HCT116 (cell line): ENCODE results near the gene AFAP1. TPM values are rescaled to one million over a fixed set of nuclear protein-coding genes. Genes with fewer than 3 reads are reported as not detected.

Experiments
- ATAC-seq: fragments of 200-7000 bp; cut with Tn5 transposase; 2 replicates; pipeline ENCODE4 v1.9.1; 2020; ENCODE audit warnings: mild to moderate bottlenecking, moderate library complexity
- BruUV-seq: library from RNA; stranded (reverse); fragments of 400-500 nt; replicated peaks from 2 replicates; lab custom pipeline; 2021; lab: Mats Ljungman, UMichigan
- CTCF ChIA-PET: fragments of 300-600 bp; sonication (Branson Sonifier 250); formaldehyde crosslinking; loops from one replicate; lab custom pipeline; 2021; ENCODE audit warnings: antibody characterized with exemption; lab: Charles Lee
- POLR2A ChIA-PET: fragments of 300-600, 350-600 bp; sonication (Branson Sonifier 250); formaldehyde crosslinking; loops from one replicate; lab custom pipeline; 2021; ENCODE audit warnings: antibody characterized with exemption; lab: Charles Lee
- RAD21 ChIA-PET, 2 experiments: fragments of 300-600 bp; sonication (Branson Sonifier 250); formaldehyde crosslinking; loops; one replicate each; lab custom pipeline; 2023; ENCODE audit warnings: low total read pairs in 2 of 2; ENCODE audit not compliant: uncharacterized antibody in 2 of 2, unreplicated experiment in 2 of 2, low non-redundant PET in 1 of 2; lab: Charles Lee
- DNase-seq: peaks from one replicate; pipeline ENCODE4 v3.0.0-alpha.2; 2010; ENCODE audit warnings: low read depth, low spot score
- H2AFZ ChIP-seq: fragments of 200-600 bp; shearing (Covaris generic), sonication (generic); 2 replicates; pipeline ENCODE4 v1.6.1; 2017; ENCODE audit warnings: low read depth, mixed run types, mixed read lengths, antibody characterized with exemption, low read length; ENCODE audit not compliant: poor library complexity, severe bottlenecking
- H3K27ac ChIP-seq: 2 replicates; pipeline ENCODE4 v1.5.1; 2012; ENCODE audit warnings: low read depth, low read length
- H3K27me3 ChIP-seq: fragments of 200-600 bp; sonication (generic); 2 replicates; pipeline ENCODE4 v1.6.1; 2016; ENCODE audit warnings: mixed run types, low read length, mixed read lengths; ENCODE audit not compliant: insufficient read depth
- H3K36me3 ChIP-seq, 2 experiments: fragments of 200-500 bp in 1 of 2; fragments of 200-600 bp in 1 of 2; sonication (Bioruptor generic) in 1 of 2; sonication (generic) in 1 of 2; 2 replicates each; pipeline versions ENCODE4 v1.5.1 to v1.6.1; 2014 to 2016; ENCODE audit warnings: low read length in 2 of 2, inconsistent platforms in 1 of 2, mixed read lengths in 1 of 2, mixed run types in 1 of 2; ENCODE audit not compliant: insufficient read depth in 2 of 2, control insufficient read depth in 1 of 2
- H3K4me1 ChIP-seq, 2 experiments: fragments of 200-600 bp in 1 of 2; sonication (generic) in 1 of 2; 2 replicates each; pipeline versions ENCODE4 v1.5.1 to v1.6.1; 2012 to 2017; ENCODE audit warnings: low read length in 2 of 2, inconsistent platforms in 1 of 2, mild to moderate bottlenecking in 1 of 2, mixed read lengths in 1 of 2, mixed run types in 1 of 2, moderate library complexity in 1 of 2; ENCODE audit not compliant: insufficient read depth in 2 of 2, control insufficient read depth in 1 of 2
- H3K4me2 ChIP-seq: fragments of 200-600 bp; sonication (generic); 2 replicates; pipeline ENCODE4 v1.6.1; 2017; ENCODE audit warnings: mixed run types, low read length, mixed read lengths
- H3K4me3 ChIP-seq, 2 experiments: fragments of 200-600 bp in 1 of 2; sonication (generic) in 1 of 2; replicated peaks in 1 of 2; 2 replicates each; pipeline ENCODE4 v1.5.1; 2011 to 2016; ENCODE audit warnings: low read length in 2 of 2, control low read depth in 1 of 2, low read depth in 1 of 2, mild to moderate bottlenecking in 1 of 2, mixed read lengths in 1 of 2, mixed run types in 1 of 2
- H3K79me2 ChIP-seq: fragments of 200-600 bp; sonication (generic); 2 replicates; pipeline ENCODE4 v1.6.1; 2017; ENCODE audit warnings: mild to moderate bottlenecking, mixed run types, low read length, moderate library complexity, mixed read lengths; ENCODE audit not compliant: insufficient read depth
- H3K9ac ChIP-seq: fragments of 200-600 bp; sonication (generic); 2 replicates; pipeline ENCODE4 v1.6.1; 2016; ENCODE audit warnings: low read length, mixed read lengths
- H3K9me2 ChIP-seq: fragments of 200-600 bp; sonication (generic), shearing (Covaris generic); 2 replicates; pipeline ENCODE4 v1.6.1; 2017; ENCODE audit warnings: mixed run types, mild to moderate bottlenecking, moderate library complexity; ENCODE audit not compliant: insufficient read depth
- H3K9me3 ChIP-seq, 2 experiments: fragments of 200-500 bp in 1 of 2; fragments of 200-600 bp in 1 of 2; sonication (Bioruptor generic) in 1 of 2; sonication (generic) in 1 of 2; 2 replicates each; pipeline ENCODE4 v1.6.1; 2014 to 2017; ENCODE audit warnings: low read length in 2 of 2, mixed read lengths in 2 of 2, inconsistent platforms in 1 of 2, low read depth in 1 of 2, mild to moderate bottlenecking in 1 of 2, mixed run types in 1 of 2, moderate library complexity in 1 of 2; ENCODE audit not compliant: control insufficient read depth in 1 of 2, insufficient read depth in 1 of 2
- H4K20me1 ChIP-seq: fragments of 200-600 bp; sonication (generic), shearing (Covaris generic); 2 replicates; pipeline ENCODE4 v1.6.1; 2017; ENCODE audit warnings: mixed run types, mild to moderate bottlenecking, moderate library complexity; ENCODE audit not compliant: insufficient read depth
- ATF3 ChIP-seq: IDR thresholded peaks from 2 replicates; pipeline ENCODE4 v1.6.1; 2012
- EGR1 ChIP-seq: IDR thresholded peaks from 2 replicates; pipeline ENCODE4 v1.6.1; 2012; ENCODE audit warnings: low read depth
- ELF1 ChIP-seq: IDR thresholded peaks from 2 replicates; pipeline ENCODE4 v1.6.1; 2012; ENCODE audit warnings: low read depth, borderline replicate concordance
- EZH2 ChIP-seq: fragments of 200-600 bp; sonication (generic); IDR thresholded peaks from 2 replicates; pipeline ENCODE4 v1.6.1; 2017; ENCODE audit warnings: antibody characterized with exemption, mixed run types
- JUND ChIP-seq: IDR thresholded peaks from 2 replicates; pipeline ENCODE4 v1.6.1; 2012
- MAX ChIP-seq: IDR thresholded peaks from 2 replicates; pipeline ENCODE4 v1.6.1; 2012
- POLR2A ChIP-seq: IDR thresholded peaks from 2 replicates; pipeline ENCODE4 v1.7.0; 2011; ENCODE audit warnings: borderline replicate concordance; ENCODE audit not compliant: insufficient read depth, insufficient read length; ENCODE audit errors: extremely low read depth
- POLR2AphosphoS5 ChIP-seq: IDR thresholded peaks from 2 replicates; pipeline ENCODE4 v1.6.1; 2011; ENCODE audit warnings: mild to moderate bottlenecking, low read depth, low read length, moderate library complexity
- SIN3A ChIP-seq: IDR thresholded peaks from 2 replicates; pipeline ENCODE4 v1.6.1; 2012; ENCODE audit warnings: low read depth
- SRF ChIP-seq: IDR thresholded peaks from 2 replicates; pipeline ENCODE4 v1.6.1; 2012; ENCODE audit warnings: low read depth
- TCF7L2 ChIP-seq: IDR thresholded peaks from 2 replicates; pipeline ENCODE4 v1.7.0; 2011; ENCODE audit warnings: borderline replicate concordance, inconsistent platforms; ENCODE audit not compliant: insufficient read depth, insufficient read length; ENCODE audit errors: extremely low read depth
- YY1 ChIP-seq: IDR thresholded peaks from 2 replicates; pipeline ENCODE4 v1.6.1; 2011; ENCODE audit warnings: low read length, low read depth, moderate library complexity, mild to moderate bottlenecking; ENCODE audit not compliant: insufficient replicate concordance; ENCODE audit errors: extremely low read depth
- ZBTB33 ChIP-seq: IDR thresholded peaks from 2 replicates; pipeline ENCODE4 v1.6.1; 2011; ENCODE audit warnings: mild to moderate bottlenecking, low read length, moderate library complexity; ENCODE audit not compliant: insufficient replicate concordance; ENCODE audit errors: extremely low read depth
- intact Hi-C: fragments of 100-400 bp; cut with micrococcal nuclease; formaldehyde crosslinking; loops from 2 replicates; pipeline ENCODE4 v1.10.0; 2022
- total RNA-seq: library from RNA; stranded (reverse); gene quantifications from one replicate; pipeline ENCODE4 v1.2.1, GENCODE V29; 2021; ENCODE audit not compliant: unreplicated experiment

Gene AFAP1
- total RNA-seq, 1 experiment from 2014 or later, result 19.4 TPM

GRCh38 chr4:7773401-7774180, 166.1 kb downstream of the AFAP1 start:
- no peaks in the 10 kb centered on the region for H4K20me1 ChIP-seq
- H3K9ac ChIP-seq, result no peak overlapping the region
- RAD21 ChIA-PET, result no interaction called here
- ATAC-seq (no peak), DNase-seq (no peak)
- peaks cover 3 to 8% of the 10 kb centered on the region in 2 experiments; a peak in 2 of 4 replicates for H3K36me3 ChIP-seq
- TF ChIP-seq ZBTB33 (no peak), POLR2A (no peak)
- CTCF ChIA-PET, result no interaction called here
- H3K4me3 ChIP-seq, result no peak overlapping the region
- H3K4me2 ChIP-seq, result no peak overlapping the region
- H3K27ac ChIP-seq, result no peak overlapping the region
- no peak overlapping the region for H2AFZ ChIP-seq
- no peaks in the 10 kb centered on the region for H3K9me2 ChIP-seq
- intact Hi-C loops, result no loop called here
- H3K27me3 ChIP-seq, result no peaks in the 10 kb centered on the region
- H3K79me2 ChIP-seq, result no peaks in the 10 kb centered on the region
- H3K9me3 ChIP-seq, result no peaks in the 10 kb centered on the region
- POLR2A ChIA-PET, result no interaction called here
- BruUV-seq, result no TSS peak
- no peaks in the 10 kb centered on the region for H3K4me1 ChIP-seq

GRCh38 chr4:7772711-7773385, 166.8 kb downstream of the AFAP1 start:
- H2AFZ ChIP-seq, result no peak overlapping the region
- no peaks in the 10 kb centered on the region for H3K27me3 ChIP-seq
- no peaks in the 10 kb centered on the region for H3K9me3 ChIP-seq
- no peaks in the 10 kb centered on the region for H3K79me2 ChIP-seq
- peaks cover 2 to 6% of the 10 kb centered on the region in 2 experiments; a peak in 2 of 4 replicates for H3K36me3 ChIP-seq
- CTCF ChIA-PET, result no interaction called here
- no peak overlapping the region for H3K4me3 ChIP-seq
- DNase-seq (no peak), ATAC-seq (no peak)
- RAD21 ChIA-PET, result no interaction called here
- BruUV-seq, result no TSS peak
- H3K4me2 ChIP-seq, result no peak overlapping the region
- H3K9ac ChIP-seq, result no peak overlapping the region
- H3K4me1 ChIP-seq, result no peaks in the 10 kb centered on the region
- no peak overlapping the region for H3K27ac ChIP-seq
- POLR2A ChIA-PET, result no interaction called here
- intact Hi-C loops, result no loop called here
- H4K20me1 ChIP-seq, result no peaks in the 10 kb centered on the region
- H3K9me2 ChIP-seq, result no peaks in the 10 kb centered on the region
- TF ChIP-seq YY1 (no peak), POLR2A (no peak), EZH2 (no peak), EGR1 (no peak), ELF1 (no peak), MAX (no peak), SIN3A (no peak), ATF3 (no peak), POLR2AphosphoS5 (no peak), TCF7L2 (no peak), JUND (no peak), SRF (no peak)
